Neural cell (in vitro differentiated cells): ENCODE measurements around the gene ZNF778.

Experiments used
- EP300 ChIP-seq: fragments of 450-650 bp; conservative IDR thresholded peaks from 2 replicates; pipeline ENCODE4 v1.6.1; 2014; ENCODE audit warnings: antibody characterized with exemption, mild to moderate bottlenecking, moderate library complexity; ENCODE audit not compliant: poor library complexity, severe bottlenecking
- RAD21 ChIP-seq: fragments of 450-650 bp; conservative IDR thresholded peaks from 2 replicates; pipeline ENCODE4 v1.6.1; 2014; ENCODE audit warnings: antibody characterized with exemption, mild to moderate bottlenecking, moderate library complexity
- TF ChIP-seq, protein P1 (sequence below): fragments of 450-650 bp; IDR thresholded peaks from 2 replicates; pipeline ENCODE4 v1.5.1; 2014; ENCODE audit warnings: antibody characterized with exemption, mild to moderate bottlenecking, moderate library complexity; ENCODE audit not compliant: poor library complexity, severe bottlenecking

DNA sequence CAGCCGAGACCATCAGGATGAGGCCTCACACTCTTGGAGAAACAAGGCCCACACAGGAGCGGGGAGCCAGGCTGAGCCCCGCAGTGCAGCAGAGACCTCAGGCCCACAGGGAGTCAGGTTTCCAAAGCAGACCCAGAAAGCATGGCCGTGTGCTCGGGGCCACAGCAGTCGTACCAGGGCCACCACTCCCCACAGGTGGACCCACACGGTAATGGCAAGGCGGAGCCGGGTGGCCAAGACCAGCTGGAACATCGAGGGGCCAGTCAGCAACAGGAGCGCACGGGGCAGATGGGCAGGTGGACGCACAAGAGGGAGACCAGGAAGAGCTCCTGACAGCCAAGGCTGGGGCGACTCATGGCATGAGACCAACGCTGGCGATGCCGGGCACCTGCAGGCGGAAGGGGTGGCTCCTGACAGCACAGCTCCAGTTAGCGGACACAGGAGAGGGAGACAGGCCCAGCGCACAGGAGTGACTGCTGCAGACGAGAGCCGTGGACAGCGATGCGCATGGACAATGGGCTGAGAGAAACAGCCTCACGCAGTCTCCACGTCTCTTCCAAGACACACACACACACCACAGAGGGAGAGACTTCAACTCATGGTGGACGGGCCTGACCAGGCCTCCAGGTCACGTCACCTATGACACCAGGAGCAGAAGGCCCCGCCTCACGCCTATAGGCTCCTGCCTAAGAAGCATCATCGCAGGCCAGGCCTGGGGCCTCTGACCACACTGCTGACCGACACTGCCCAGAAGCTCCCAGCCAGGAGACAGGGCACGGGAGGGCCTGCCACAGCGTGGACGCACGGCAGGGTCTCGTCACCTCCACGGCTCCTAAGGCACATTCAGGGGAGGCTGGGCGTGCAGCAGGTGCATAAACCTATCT is 58.6 kb downstream of the ZNF778 start:
- TF ChIP-seq, protein P1, sequence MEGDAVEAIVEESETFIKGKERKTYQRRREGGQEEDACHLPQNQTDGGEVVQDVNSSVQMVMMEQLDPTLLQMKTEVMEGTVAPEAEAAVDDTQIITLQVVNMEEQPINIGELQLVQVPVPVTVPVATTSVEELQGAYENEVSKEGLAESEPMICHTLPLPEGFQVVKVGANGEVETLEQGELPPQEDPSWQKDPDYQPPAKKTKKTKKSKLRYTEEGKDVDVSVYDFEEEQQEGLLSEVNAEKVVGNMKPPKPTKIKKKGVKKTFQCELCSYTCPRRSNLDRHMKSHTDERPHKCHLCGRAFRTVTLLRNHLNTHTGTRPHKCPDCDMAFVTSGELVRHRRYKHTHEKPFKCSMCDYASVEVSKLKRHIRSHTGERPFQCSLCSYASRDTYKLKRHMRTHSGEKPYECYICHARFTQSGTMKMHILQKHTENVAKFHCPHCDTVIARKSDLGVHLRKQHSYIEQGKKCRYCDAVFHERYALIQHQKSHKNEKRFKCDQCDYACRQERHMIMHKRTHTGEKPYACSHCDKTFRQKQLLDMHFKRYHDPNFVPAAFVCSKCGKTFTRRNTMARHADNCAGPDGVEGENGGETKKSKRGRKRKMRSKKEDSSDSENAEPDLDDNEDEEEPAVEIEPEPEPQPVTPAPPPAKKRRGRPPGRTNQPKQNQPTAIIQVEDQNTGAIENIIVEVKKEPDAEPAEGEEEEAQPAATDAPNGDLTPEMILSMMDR: no peak
- TF ChIP-seq EP300: no peak
- no peak for TF ChIP-seq RAD21
